Measurements from ENCODE around the gene HYOU1. TPM values are rescaled to one million over a fixed set of nuclear protein-coding genes. Genes with fewer than 3 reads are reported as not detected.
"Not testable (repeated sequence)": the region's sequence is repeated elsewhere in the genome, so short reads cannot be mapped to it uniquely, and the experiment has no call there.

The HYOU1 gene
- polyA plus RNA-seq, 1 donor, result 37.2 TPM

DNA sequence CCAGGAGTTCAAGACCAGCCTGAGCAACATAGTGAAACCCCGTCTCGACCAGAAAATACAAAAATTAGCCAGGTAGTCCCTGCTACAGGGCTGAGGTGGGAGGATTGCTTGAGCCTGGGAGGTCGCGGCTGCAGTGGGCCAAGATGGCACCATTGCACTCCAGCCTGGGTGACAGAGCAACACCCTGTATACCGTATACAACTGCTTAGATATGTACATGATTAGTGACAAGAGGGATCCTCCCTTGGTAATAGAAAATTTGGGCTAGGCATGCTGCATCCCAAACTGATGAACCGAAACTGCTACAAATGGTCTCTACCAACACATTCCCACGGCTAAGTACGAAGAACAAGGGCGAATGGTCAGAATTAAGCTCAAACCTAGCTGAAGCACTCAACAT is 14.1 kb downstream of the HYOU1 start:
- no peak for DNase-seq

DNA sequence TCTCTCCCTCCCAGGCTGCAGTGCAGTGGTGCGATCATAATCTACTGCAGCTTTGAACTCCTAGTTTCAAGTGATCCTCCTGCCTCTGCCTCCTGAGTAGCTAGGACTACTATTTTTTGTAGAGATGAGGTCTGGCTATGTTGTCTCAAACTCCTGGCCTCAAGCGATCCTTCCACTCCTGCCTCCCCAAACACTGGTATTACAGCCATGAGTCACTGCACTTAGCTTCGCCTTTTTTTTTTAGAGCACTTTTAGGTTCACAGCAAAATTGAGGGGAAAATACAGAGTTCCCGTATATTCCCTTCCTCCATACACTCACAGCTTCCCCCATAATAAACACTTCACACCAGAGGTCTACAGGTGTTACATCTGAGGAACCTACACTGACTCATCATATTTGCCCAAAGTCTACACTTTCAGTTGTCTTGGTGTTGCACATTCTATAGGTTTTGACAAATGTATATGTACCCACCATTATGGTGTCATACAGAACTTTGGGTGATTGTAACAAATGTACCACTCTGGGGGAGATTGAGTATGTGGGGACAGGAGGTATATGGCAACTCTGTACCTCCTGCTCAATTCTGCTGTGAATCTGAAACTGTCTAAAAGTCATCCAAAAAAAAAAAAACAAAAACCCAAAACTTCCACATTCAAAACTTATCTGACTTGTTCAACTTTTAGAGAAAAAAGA is 15.0 kb downstream of the HYOU1 start:
- no peak for DNase-seq

DNA sequence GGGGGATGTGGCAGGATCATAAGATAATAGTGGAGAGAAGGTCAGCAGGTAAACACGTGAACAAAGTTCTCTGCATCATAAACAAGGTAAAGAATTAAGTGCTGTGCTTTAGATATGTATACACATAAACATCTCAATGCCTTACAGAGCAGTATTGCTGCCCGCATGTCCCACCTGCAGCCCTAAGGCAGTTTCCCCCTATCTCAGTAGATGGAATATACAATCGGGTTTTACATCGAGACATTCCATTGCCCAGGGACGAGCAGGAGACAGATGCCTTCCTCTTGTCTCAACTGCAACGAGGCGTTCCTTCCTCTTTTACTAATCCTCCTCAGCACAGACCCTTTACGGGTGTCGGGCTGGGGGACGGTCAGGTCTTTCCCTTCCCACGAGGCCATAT is 17.5 kb downstream of the HYOU1 start:
- DNase-seq, result not testable (repeated sequence)

DNA sequence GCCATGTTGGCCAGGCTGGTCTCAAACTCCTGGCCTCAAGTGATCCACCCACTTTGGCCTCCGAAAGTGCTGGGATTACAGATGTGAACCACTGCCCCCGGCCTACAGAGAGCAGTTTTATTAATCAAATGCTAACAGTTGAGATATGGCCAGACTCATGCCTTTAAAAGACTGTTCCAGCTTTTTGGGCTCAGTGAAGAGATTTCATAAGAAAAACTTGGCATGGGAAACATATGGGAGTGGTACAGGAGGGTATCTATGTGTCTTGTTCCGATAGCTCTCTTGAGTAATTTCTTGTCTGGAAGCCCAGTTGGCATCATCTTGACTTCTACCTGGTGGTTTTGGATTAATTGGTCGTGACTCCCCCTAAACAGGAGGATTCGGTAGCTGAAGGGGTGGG is 18.1 kb downstream of the HYOU1 start:
- no peak for DNase-seq

DNA sequence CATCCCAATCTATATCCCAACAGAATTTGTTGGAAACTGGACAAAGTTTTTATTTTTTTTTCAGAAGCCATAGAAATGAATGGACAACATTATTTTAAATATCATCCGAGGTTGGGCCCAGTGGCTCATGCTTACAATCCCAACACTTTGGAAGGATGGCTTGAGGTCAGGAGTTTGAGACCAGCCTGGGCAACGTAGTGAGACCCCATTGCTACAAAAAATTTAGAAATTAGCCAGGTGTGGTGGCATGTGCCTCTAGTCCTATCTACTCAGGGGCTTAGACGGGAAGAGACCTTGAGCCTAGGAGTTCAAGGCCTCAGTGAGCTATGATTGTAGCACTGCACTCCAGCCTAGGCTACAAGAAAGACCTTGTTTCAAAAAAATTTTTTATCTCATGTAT is 22.2 kb downstream of the HYOU1 start:
- DNase-seq, result no peak

DNA sequence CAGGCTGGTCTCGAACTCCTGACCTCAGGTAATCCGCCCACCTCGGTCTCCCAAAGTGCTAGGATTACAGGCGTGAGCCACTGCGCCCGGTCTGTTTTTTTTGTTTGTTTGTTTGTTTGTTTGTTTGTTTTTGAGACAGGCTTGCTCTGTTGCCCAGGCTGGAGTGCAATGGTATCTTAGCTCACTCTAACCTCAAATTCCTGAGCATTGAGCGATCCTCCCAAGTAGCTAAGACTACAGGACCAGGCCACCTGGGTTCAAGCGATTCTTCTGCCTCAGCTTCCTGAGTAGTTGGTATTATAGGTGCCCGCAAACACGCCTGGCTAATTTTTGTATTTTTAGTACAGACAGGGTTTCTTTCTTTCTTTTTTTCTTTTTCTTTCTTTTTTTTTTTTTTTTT is 23.6 kb downstream of the HYOU1 start:
- not testable (repeated sequence) for DNase-seq

DNA sequence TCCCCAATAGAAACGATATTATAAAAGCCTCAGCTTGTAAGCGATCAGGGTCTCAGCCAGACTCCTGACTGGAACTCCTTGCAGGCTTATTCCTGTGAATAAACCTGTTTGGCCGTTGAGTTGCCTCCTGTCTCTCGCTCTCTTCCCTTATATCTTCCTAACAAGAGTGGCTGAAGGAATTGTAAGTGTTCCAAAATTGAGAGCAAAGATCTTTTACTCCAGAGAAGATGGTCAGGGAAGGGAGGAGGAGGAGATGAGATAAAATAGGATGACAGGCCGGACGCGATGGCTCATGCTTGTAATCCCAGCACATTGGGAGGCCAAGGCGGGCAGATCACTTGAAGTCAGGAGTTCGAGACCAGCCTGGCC is 25.1 kb downstream of the HYOU1 start:
- DNase-seq, result no peak

DNA sequence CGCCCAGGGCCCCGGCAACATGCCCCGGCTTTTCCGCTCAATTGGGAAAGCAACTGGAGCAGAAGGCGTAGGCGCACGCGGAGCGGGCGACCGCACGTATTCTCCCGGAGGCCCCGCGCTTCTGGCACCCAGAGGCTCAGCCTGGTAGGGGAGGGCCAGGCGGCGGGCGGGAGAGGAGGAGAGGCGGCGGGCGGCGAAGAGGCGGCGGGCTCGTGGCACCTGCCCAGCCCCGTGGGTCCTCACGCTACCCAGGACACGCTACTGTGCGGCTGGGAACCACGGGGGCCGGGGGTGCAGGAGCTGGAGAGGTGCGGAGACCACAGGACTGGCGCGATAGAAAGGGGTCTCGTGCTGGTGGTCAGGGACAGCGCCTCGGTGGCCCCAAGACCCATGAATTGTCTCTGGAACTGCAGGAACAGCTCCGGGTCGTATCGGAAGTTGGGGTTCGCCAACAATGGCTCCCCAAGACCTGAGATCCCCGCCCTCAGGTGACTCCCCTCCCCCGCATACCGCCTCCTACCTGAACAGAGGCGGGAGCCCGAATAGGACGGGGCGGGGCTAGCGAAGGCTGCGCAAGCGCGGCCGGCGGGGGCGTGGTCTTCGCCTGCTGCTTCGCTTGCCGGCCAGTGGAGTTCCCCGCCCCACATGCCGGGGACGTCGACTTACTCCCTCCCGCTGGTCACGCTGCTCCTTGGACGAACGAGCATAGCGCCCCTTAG is 26.5 kb downstream of the HYOU1 start, which contains the start of gene SLC37A4:
TSS of gene SLC37A4 (minus strand) at position 549 of the 719 bp plus-strand sequence.
- peak; percentile 93 for DNase-seq

DNA sequence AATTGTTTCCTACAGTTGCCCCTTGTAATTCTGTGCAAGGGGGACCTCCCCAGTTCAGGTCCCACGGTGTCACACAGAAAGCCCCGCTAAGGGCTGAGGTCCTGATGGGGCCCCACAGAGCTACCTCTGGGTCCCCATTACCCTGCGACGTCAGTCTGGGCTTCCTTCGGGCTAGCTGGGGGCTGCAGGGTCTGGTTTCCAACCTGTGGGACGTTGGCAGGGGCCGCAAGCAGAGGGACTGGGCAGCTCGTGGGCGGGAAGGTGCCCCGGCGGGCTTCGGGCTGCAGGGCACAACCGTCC is 27.0 kb downstream of the HYOU1 start:
- DNase-seq, result no peak

DNA sequence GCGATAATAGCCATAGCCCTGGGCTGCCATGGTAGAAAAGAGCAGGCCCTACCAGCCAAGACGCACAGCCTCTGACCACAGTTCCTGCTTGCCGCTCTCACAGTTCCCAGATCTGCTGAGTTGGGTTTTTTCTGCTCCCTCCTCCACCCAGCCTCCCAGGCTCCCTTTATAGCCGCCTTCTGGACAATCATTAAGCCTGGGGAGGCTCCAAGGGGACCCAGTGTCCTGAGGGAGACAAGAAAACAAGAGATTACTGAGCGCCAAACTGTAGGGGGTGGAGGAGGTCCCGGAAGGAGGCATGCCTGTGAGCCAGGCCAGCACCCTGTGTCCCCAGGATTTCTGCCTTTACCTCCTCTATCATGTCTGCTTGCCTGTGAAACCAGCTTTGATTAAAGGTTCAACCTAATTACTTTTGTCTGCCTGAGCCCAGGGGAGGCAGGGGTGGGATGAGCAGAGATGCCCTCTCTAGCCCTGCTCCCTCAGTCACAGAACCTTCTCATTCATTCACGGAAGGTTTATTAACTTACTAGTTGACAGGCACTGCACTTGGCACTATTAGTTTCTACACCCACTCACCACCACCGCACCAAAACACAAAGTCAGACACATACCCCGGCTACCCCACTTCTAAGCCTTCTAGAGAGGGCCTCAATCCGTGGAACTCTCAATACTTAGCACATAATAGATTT is 27.5 kb downstream of the HYOU1 start:
- no peak for DNase-seq

DNA sequence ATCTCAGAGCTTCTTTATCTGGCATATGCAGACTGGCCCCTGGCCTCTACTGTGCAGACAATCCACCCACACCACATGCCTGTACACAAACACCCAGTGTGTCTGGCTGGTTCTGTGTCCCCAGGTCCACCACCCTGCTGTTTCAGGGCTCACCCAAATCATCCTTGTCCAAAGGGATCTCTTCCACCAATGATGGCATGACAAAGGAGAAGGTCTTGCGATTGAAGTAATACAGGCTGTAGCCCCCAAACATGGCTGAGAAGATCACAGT is 28.0 kb downstream of the HYOU1 start:
- no peak for DNase-seq

DNA sequence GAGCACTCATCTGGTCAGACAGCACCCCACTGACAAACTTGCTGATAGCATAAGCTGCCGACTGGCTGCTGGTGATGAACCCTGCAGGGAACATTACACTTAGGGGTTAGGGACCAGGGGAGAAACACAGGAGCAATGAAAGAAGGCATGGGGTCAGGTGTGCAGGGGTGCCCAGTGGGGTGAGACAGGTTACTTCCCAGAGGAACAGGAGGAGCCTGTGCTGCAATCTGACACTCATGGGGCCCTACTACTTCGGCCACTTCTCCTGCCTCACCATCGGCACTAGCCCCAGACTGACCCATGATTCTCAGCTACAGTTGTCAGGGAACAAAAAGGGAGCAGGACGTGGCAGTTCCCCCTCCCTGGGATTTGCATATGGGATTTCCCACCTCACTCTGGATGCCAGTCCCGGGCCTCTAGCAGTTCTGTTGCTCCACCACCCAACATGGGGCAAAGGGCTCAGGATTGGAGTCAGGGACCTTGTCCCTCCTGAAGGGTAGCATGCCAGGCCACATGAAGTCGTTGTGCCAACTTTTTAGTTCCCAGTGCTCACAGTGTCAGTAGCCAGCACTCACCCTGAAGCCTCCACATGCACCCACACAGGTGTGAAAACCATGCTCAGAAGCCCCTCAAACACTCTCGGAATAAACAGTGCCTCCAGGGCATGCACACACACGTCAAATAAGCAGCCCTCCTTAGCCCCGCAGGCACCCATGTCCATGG is 28.5 kb downstream of the HYOU1 start:
- no peak for DNase-seq

DNA sequence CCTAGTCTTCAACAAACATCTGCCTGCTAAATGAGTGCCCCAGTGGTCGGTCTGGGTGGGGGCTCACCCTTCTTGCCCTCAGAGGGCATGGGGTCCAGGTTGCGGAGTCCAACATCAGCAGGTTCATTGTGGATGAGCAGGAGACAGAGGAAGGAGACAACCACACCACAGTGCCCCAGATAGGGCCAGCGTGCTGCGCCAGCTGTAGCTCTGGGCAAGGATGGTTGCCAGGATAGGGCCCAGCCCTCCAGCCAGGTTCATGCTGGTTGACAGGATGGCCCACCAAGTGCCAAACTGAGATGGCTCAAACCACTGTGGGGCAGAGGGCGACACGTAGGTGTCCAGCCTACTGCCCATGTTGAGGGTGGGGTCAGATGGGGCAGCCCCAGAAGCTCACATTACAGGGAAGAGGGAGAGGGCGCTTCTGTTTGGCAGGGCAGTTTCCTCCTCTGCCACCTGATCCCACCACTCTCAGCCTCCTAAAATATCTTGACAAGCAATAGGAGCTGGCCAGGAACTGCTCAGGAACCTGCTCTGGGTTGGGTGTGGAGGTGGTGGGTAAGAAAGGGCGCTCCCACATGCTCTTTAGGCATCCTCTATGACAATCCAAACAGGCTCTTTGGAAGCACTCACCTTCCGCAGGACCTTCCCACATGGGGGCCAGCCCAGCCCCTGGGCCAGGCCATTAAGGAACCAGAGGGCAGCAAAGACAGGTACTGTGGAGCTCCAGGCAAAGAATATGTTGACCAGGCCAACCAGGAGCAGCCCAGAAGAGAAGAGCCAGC is 29.3 kb downstream of the HYOU1 start:
- DNase-seq, result no peak

DNA sequence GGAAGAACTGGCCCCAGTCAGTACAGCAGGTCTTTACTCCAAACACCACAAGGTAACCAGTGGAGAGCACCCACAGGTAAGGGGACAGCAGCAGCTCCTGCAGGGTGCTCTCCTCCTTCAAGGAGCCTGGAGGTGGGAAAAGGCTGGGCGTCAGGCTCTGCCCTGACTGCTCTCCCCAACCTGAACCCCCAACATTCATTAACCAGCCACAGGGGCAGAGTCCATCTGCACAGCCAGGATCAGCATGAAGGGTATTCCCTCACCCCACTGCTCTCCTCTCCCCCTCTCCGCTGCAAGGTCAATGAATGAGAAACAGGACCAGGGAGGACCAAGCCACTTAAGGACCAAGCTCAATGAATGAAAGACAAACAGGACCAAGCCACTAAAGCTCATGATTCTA is 30.0 kb downstream of the HYOU1 start:
- no peak for DNase-seq

DNA sequence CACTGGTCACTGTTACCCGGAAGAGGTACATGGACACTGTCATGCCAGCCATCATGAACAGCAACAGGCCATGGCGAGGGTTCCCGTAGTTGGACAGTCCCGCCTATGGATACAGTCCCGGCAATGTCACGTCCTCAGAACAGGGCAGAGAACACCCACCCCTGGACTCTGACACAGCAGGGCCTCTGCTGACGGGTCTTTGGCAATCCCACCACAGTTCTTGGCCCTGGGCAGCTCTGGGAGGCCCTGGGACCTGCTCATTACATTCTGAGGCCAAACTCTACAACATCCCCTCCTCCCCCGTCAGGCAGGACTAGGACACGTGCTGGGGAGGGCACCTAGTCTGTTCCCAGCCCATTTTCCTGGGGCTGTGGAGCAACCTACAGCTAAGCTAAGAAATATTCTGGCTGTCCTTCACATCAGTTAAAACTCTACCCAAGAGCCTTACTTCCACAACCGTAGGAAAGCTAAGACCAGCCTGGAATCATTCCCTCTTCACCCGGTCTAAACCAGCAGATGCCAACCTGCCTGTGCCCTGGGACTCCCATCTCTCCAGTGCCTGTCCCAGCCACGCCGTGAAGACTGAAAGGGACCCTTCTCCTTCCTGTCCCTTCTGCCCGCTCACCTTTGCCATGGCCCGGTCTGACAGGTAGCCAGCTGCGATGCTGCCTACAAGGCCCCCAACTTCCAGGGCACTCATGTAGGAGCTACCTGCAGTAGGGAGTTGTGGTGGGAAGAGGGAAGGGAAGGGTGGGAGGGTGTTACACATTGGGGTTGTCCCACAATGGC is 30.8 kb downstream of the HYOU1 start:
- no peak for DNase-seq

DNA sequence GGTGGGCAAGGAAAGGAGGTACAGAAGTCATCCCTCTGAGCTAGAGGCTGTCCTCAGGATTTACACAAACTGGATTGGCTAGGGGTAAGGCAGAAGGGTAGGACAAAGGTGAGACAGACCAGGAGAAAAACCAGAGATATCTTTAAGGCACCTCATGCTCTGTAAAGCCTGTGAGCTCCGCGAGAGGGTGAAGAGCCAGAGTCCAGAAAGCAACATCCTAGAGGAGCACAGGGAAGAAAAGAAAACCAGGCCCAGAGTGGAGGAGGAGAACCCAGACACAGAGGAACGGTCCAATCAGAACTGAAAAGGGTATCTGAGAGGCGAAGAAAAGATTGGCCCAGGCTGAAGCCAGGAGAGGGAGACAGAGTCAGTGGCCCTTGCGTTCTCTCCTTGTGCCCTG is 31.5 kb downstream of the HYOU1 start:
- DNase-seq, result no peak

DNA sequence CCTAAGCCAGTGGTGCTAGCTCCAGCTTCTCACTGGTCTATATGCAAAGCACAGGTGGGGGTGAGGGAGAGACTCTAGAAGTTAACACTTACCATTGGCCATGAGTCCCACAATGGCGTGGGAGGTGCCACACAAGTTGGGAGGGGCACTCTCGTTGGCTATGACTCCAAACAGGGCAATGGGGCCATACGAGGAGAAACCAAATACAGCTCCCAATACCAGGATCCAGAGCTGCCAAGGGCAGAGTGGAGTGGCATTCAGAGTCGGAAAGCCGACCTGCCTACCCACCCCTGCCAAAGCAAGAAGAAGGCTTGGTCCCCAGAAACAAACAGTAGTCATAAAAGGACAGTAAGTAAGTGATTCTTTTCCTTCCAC is 31.9 kb downstream of the HYOU1 start:
- no peak for DNase-seq

DNA sequence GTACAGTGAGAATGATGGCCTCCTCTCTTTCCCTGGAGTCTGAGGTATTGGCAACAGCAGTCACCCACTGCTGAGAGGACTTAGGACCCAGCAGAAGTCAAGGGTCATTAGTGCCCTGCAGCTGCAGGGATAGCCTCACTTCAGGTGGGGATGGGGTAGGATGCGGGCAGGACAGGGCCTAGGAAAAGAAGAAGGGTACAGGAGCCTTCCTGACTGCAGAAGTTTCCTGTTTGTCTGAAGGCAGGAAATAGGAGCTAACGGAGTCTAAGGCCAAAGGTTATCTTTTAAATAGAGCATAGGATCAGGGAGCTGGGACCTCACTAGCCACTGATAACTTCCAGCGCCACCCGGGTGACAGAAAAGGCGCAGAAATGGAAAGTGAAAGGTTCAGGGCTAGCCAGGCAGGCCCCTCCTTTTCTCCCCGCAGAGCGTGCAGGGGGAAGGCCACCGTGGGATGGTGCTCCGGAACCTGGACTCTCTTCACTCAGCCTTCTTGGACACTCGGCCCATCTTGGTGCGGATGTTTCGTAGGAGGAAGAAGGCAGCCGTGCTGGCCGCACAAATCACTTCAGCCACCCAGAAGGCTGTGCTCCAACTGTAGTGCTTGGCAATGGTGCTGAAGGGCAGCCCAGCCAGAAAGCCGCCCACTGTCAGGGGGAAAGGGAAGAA is 32.4 kb downstream of the HYOU1 start:
- DNase-seq, result no peak

DNA sequence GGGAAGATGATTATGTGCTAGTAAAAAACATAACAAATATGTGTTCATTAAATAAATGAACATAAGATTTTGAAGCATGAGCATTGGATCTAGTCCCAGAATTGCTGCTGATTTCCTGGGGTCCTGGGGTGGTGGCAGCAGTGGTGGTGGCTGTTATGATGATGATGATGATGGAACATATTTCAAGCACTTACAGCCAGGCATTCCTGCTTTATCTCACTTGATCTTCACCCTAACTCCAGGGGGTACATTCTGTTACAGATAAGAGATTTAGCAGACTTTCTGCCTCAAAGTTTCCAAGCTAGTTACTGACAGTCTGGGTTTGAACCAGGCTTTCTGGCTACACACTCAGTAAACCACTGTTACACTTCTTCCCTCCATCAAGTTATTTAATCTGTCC is 33.3 kb downstream of the HYOU1 start:
- no peak for DNase-seq

DNA sequence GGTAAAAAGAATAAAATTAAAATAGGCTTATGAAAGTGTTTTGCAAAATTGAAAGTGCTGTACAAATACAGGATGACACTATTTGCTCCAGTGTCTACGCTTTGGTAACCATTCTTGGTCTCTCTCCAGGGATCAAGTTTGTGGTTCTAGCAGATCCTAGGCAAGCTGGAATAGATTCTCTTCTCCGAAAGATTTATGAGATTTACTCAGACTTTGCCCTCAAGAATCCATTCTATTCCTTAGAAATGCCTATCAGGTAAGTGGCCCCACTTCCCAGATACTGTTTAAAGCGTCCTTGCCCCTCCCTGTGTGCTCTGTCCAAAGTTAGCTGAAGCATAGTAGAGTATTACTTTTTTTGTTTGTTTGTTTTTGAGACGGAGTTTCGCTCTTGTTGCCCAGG is 35.4 kb downstream of the HYOU1 start:
- no peak for DNase-seq

DNA sequence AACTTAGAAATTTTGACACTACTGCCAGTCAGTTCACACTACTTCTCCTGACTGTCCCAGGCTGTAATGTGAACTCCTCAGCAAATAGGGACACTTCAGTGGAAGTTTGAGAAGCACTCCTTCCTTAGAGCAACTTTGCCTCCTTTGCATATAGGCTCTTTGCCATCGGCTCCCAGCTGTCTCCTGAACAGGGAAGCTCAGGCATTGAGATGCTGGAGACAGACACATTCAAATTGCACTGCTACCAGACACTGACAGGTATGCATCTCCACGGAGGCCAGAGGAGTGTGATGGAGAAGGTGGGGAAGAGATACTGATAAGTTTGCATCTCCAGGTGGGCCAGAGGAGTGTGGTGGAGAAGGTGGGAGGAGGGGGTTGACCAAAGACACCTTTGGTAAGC is 37.0 kb downstream of the HYOU1 start:
- DNase-seq, result no peak
